ENCODE measurements around the gene RRAGD.
"Not testable (repeated sequence)": the region's sequence is repeated elsewhere in the genome, so short reads cannot be mapped to it uniquely, and the experiment has no call there.

RRAGD gene

GRCh38 chr6:89410788-89411144 is 1.3 kb downstream of the RRAGD start:
- DNase-seq, result no peak

GRCh38 chr6:89410231-89410761 is 1.8 kb downstream of the RRAGD start:
- peak; percentile 59 for DNase-seq

DNA sequence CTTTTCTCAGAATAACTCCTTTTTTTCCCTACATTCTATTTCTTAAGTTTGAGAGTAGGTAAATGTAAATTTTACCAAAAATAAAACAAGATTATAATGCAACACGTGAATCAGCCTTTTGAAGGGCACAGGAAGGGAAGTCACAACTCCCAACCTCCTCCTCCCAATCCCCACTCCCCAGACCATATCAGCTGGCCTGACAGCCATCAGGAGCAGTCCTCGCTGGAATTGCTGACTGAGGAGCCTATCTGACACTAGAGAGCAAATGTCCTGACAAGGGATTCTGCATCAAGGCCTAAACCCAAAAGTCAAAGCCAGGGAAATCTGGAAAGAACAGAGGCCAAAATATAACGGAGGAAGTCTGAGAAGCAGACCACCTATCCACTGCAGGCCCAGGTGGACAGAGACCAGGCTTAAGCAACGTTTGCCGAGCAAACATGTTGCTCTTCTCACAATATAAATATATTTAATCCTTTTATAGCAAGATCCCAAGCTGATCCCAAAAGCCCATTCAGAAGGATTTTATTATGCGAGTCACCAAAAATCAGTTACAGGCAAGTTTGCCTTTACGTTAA is 2.5 kb downstream of the RRAGD start:
- DNase-seq, result peak; percentile 42

DNA sequence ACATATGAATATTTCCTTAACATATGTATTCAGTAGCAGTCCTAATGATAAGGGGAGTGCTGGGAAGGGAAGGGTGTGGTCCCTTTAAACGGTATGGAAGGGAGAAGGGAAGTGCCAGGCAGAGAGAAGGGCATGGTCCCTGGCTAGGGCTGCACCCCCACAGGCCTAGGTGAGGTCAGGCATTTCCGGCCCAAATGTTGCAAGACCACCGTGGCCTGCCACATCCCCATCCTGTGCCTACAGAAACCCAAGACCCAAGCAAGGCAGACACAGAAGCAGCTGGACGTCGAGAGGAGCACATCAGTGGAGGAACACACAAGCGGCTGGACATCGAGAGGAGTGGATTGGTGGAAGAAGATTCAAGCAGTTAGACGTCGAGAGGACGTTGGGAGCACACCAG is 5.9 kb downstream of the RRAGD start:
- no peak for DNase-seq

DNA sequence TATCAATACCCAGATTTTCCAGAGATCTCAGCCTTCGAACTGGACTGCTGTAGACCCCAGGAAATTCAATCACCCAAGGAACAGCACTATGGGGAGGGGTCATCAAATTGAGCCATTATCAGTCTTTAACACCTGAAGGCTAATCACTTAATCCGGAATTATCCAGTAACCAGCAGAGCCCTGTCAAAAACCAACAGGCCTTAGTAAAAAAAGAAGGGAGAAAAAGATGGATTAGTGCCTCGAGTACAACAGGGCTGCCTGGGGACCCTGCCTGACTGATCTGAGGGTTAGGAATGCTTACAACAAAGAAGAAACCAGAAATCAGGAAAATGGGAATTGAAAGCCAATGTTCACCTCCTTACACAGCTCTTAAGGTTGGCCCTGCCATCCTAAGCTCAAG is 7.6 kb downstream of the RRAGD start:
- no peak for DNase-seq

DNA sequence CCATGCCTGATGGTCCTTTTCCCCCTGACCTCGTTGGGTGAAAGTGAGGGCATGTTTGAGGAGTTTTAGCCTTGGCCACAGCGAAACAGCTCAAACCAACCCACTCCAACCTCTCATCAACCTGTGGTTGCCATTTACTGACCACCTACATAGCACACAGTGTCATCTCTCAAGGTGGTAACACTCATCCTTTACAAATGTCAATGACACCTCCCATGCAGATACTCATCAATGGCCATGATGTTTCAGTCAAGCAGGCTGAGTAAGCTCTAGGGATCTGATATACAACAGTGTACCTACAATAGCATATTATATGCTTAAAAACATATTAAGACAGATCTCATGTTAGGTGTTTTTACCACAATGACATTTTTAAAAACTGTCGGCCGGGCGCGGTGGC is 9.3 kb downstream of the RRAGD start:
- no peak for DNase-seq

GRCh38 chr6:89400912-89401399 is 11.1 kb downstream of the RRAGD start:
- peak; percentile 84 for DNase-seq

GRCh38 chr6:89400050-89400449 is 12.0 kb downstream of the RRAGD start:
- DNase-seq, result no peak

GRCh38 chr6:89398762-89399525 is 13.1 kb downstream of the RRAGD start:
- peak; percentile 51 for DNase-seq

DNA sequence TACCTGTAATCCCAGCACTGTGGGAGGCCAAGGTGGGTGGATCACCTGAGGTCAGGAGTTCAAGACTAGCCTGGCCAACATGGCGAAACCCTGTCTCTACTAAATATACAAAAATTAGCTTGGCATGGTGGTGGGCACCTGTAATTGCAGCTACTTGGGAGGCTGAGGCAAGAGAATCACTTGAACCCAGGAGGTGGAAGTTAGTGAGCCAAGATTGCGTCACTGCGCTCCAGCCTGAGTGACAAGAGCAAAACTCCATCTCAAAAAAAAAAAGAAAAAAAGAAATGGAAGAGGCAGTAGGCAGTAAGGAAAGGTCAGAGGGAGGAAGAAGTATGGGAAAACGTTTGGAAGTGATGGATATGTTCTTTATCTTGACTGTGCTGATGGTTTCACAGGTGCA is 14.2 kb downstream of the RRAGD start:
- DNase-seq, result not testable (repeated sequence)

GRCh38 chr6:89393659-89394058 is 18.4 kb downstream of the RRAGD start:
- no peak for DNase-seq

DNA sequence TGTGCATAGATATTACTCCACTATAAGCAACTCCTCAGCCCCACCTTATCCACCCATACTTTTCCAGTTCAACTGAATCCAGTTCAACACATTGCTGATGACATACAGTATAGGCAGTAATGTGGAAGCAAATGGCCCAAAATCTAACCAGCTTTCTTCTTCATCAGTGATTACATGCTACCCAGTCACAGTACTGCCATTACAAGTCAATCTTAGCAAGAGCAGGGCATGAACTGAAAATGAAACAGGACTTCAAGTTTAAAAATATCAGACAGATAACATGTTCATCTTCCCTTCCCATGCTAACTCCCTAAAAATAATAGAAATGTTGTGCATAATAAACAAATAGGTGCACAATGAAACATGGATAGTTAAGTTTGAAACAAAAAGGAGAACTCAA is 19.2 kb downstream of the RRAGD start:
- no peak for DNase-seq

DNA sequence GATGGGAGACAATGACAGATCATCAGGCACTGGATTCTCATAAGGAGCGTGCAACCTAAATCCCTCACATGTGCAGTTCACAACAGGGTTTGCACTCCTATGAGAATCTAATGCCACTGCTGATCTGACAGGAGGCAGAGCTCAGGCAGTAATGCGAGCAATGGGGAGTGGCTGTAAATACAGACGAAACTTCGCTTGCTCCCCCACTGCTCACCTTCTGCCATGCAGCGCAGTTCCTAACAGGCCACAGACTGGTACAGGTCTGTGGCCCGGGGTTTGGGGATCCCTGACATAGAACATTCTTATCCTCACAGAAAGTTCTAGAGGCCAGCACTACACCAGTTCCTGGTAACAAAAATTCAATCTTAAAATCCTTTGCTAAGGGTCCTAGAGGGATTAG is 23.2 kb downstream of the RRAGD start:
- DNase-seq, result peak; percentile 28

DNA sequence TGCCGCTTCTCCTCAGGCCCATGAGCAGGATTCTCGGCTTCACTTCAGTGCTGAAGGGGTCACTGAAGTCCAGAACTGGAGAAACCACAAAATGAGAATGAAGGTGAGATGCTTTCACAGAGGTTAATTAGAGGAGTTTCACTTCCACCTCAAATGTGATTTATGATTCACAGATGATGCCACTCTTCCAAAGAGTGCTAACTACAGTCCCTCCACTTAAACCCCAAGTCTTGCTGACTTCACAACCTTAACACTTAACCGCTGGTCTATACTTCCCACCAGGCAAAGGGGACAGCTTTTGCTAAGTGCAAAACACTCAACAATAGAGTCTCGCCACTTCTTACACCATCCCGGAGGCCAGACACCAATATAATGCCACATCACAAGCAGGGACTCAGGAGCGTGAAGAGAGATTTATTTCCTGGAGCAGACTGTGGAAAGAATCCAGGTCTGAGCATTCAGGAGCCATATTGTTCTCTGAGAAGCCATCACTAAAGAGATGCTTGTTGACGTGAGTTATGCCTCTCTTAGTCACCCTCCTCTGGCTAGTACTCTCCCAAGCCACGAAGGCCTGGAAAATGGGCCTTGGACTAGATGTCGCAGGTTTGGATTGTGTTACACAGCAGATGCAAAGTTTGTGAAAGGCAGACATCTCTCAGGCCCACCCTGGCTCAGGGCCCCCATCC is 24.4 kb downstream of the RRAGD start:
- no peak for DNase-seq

- no peak for DNase-seq
Observed at GRCh38 chr6:89386917-89387491, 25.1 kb downstream of the RRAGD start.

- DNase-seq, result peak; percentile 75
Observed at GRCh38 chr6:89385846-89386245, 26.2 kb downstream of the RRAGD start.

DNA sequence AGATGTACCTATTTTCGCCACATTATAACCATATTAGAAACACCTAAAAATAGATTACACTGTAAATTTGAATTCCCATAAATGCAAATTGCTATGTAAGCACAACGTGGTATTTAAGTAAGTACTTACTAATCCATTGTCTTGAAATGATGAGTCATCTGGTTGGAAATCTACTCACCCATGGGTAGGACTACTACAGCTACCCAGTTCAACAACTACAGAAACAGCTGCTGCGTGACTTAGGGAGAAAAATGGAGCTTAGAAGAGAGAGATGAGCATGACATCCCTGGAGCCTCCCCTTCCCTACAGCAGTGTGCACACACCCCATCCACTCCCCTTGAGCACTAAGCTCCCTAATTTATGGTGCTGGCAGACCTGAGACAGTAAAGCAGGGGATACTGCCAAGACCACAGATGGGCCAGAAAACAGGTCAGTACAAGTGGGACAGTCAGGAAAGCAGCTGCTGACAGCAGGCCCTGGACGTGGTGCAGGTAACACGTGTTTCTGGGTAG is 26.9 kb downstream of the RRAGD start:
- DNase-seq, result peak; percentile 95

- no peak for DNase-seq
Observed at GRCh38 chr6:89381031-89381430, 31.0 kb downstream of the RRAGD start.

- no peak for DNase-seq
Observed at GRCh38 chr6:89379281-89379680, 32.8 kb downstream of the RRAGD start.

- DNase-seq, result no peak
Observed at GRCh38 chr6:89378628-89379027, 33.4 kb downstream of the RRAGD start.

- peak; percentile 100 for DNase-seq
Observed at GRCh38 chr6:89375427-89376267, 36.4 kb downstream of the RRAGD start.

DNA sequence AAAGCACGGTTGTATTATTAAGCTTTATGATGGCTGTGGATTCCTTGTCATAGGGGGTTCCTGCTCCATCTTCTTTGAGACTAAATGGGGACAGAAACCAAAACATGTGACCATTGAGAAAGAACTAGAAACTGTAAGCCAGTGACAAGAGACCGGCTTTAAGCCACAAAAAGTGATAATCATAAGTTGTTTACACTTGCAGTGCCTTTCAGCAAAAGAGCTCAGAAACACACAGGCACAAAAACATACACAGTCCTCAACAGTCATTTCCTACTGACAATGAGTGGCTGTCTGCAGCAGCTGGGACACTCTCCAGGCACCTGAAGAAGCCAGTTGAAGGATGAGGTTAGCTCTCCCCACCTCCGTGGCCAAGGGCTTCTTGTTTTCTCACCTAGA is 39.6 kb downstream of the RRAGD start:
- DNase-seq, result peak; percentile 29
